Activated naive CD8-positive, alpha-beta T cell treated with anti-CD3 and anti-CD28 coated beads, Interleukin-2, amount 50 U/mL, for 24 hours (primary cell): ENCODE results near the gene R3HDM2.
A peak's percentile ranks its signal among the peaks of the same experiment; 100 is the strongest.
"Not testable (repeated sequence)": the region's sequence is repeated elsewhere in the genome, so short reads cannot be mapped to it uniquely, and the experiment has no call there.

ENCODE experiments used
- ATAC-seq: fragments of 150-1000 bp; cut with Tn5 transposase; one replicate; pipeline ENCODE4 v1.10.0; 2021
- DNase-seq: peaks from one replicate; pipeline ENCODE4 v3.0.0; 2021
- H3K27ac Mint-ChIP-seq: one replicate; pipeline ENCODE4 v1.8.0; 2021; ENCODE audit warnings: mild to moderate bottlenecking, mixed read lengths
- H3K27me3 Mint-ChIP-seq: one replicate; pipeline ENCODE4 v1.8.0; 2021; ENCODE audit warnings: mixed read lengths
- H3K36me3 Mint-ChIP-seq: one replicate; pipeline ENCODE4 v1.8.0; 2021; ENCODE audit warnings: low read depth, mixed read lengths
- H3K4me1 Mint-ChIP-seq: one replicate; pipeline ENCODE4 v1.8.0; 2021; ENCODE audit warnings: mixed read lengths
- H3K4me3 Mint-ChIP-seq: one replicate; pipeline ENCODE4 v1.8.0; 2021; ENCODE audit warnings: mild to moderate bottlenecking, moderate library complexity, mixed read lengths
- H3K9me3 Mint-ChIP-seq: one replicate; pipeline ENCODE4 v1.8.0; 2021; ENCODE audit warnings: mixed read lengths

Gene R3HDM2

DNA sequence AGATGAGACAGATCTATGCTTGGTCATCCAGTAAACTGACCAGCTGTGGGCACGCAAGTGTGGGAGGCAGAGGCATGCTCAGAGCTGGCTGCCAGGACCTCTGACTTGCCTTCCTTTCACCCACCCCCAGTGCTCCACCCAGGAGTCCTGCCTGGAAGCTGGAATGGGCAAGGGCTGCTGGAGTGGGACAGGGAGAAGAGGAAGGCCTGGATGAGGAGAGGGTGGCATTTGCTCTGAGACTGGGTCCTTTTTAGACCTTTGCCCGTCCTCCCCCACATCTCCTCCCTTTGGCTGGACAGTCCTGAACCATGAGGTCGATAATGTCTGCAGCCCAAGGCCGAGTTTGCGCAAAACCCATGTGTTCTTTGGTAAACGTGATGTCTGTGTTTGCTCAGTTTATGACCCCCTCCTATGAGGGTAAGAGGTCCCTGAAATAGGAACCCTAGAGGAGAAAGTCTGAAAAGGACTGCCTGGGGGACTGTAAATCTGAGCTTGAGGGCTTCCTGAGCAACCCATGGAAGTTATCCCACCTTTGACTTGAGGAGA lies 20.5 kb upstream of the R3HDM2 start:
- no peaks in the 10 kb centered on the region for H3K9me3 Mint-ChIP-seq
- DNase-seq: no peak
- peaks cover 36% of the 10 kb centered on the region for H3K4me1 Mint-ChIP-seq
- no peak for ATAC-seq
- peaks cover 3% of the 10 kb centered on the region for H3K27me3 Mint-ChIP-seq
- H3K4me3 Mint-ChIP-seq: no peak overlapping the region
- no peaks in the 10 kb centered on the region for H3K36me3 Mint-ChIP-seq
- H3K27ac Mint-ChIP-seq: peak overlapping the region; percentile 60

DNA sequence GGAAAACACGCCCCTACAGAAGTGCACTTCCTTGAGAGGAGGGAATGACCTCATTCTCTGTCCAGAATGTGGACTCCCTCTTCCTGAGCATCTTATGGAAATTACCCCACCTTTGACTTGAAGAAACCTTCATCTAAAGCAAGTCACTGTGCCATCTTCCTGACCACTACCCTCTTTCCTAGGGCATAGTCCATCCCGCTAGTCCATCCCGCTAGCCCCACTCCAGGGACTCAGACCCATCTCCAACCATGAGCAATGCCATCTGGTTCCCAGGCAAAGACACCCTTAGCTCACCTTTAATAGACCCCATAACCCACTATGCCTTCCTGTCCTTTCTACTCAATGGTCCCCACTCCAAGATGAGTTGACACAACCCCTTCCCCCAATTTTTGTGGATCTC lies 19.2 kb upstream of the R3HDM2 start:
- no peaks in the 10 kb centered on the region for H3K36me3 Mint-ChIP-seq
- H3K4me1 Mint-ChIP-seq: peaks cover 26% of the 10 kb centered on the region
- no peak for ATAC-seq
- no peak overlapping the region for H3K4me3 Mint-ChIP-seq
- H3K27me3 Mint-ChIP-seq: peaks cover 3% of the 10 kb centered on the region
- no peak for DNase-seq
- no peak overlapping the region for H3K27ac Mint-ChIP-seq
- no peaks in the 10 kb centered on the region for H3K9me3 Mint-ChIP-seq

DNA sequence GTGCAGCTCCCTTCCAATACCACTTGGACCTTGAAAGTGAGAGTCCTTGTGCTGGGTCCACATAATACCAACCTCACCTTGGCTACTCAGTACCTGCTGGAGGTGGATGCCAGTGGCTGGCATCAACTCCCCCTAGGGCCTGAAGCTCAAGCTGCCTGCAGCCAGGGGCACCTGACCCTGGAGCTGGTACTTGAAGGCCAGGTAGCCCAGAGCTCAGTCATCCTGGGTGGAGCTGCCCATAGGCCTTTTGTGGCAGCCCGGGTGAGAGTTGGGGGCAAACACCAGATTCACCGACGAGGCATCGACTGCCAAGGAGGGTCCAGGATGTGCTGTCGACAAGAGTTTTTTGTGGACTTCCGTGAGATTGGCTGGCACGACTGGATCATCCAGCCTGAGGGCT lies 18.5 kb upstream of the R3HDM2 start:
- Mint-ChIP-seq H3K27me3 (peaks cover 3% of the 10 kb centered on the region), H3K9me3 (no peaks in the 10 kb centered on the region), H3K27ac (no peak overlapping the region), H3K4me3 (no peak overlapping the region), H3K4me1 (peaks cover 20% of the 10 kb centered on the region), H3K36me3 (no peaks in the 10 kb centered on the region)
- ATAC-seq (no peak), DNase-seq (no peak)

DNA sequence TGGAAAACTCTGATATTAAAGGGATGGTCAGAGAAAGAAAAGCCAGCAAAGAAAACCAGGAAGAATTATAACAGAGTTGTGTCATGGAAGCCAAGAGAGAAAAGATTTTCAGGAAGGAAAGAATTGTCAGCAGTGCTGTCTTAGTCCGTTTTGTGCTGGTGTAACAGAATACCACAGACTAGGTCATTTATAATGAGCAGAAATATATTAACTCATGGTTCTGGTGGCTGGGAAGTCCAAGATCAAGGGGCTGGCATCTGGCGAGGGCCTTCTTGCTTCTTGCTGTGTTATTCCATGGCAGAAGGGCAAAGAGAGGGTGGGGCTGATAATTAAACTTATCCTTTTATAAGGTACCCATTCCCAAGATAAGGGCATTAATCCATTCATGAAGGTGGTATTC lies 17.8 kb upstream of the R3HDM2 start:
- Mint-ChIP-seq H3K4me3 (no peak overlapping the region), H3K36me3 (no peaks in the 10 kb centered on the region), H3K9me3 (no peaks in the 10 kb centered on the region), H3K4me1 (peaks cover 20% of the 10 kb centered on the region), H3K27ac (no peak overlapping the region), H3K27me3 (peaks cover 3% of the 10 kb centered on the region)
- no peak for DNase-seq
- ATAC-seq: no peak

DNA sequence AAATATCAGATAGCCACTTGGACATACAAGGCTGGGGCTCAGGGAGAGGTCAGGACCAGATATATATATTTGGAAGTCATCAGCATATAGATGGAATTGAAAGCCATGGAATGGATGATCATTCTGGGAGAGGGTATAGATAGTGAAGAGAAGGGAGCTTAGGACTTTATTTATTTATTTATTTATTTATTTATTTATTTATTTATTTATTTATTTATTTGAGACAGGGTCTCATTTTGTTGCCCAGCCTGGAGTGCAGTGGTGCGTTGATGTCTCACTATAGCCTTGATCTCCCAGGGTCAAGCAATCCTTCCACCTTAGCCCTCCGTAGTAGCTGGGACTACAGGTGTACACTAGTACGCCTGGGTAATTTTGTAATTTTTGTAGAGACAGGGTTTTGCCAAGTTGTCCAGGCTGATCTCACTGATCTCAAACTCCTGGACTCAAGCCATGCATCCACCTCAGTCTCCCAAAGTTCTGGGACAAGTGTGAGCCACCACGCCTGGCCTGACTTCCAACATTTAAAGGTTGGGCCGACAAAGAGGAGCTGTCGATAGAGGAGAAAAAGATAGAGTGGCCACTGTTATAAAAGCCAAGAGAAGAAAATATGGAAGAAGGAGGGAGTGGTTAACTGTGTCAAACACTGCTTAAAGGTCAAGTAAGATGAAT lies 15.6 kb upstream of the R3HDM2 start:
- Mint-ChIP-seq H3K27me3 (peaks cover 2% of the 10 kb centered on the region), H3K36me3 (peaks cover 3% of the 10 kb centered on the region), H3K9me3 (peaks cover 8% of the 10 kb centered on the region), H3K4me1 (peaks cover 5% of the 10 kb centered on the region), H3K4me3 (no peak overlapping the region), H3K27ac (no peak overlapping the region)
- no peak for DNase-seq
- no peak for ATAC-seq

DNA sequence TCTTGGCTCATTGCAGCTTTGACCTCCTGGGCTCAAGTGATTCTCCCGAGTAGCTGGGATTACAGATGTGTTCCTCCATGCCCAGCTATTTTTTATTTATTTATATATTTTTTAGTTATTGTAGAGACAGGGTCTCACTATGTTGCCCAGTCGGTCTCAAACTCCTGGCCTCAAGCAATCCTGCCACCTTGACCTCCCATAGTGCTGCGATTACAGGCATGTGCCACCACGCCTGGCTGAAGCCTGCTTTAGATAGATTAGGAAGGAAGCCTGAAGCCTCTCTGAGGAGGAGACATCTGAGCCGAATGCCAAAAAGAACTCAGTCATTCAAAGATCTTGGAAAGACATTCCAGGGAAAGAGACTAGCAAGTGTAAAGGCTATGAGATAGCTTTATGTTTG lies 13.9 kb upstream of the R3HDM2 start:
- DNase-seq: no peak
- Mint-ChIP-seq H3K36me3 (peaks cover 5% of the 10 kb centered on the region), H3K9me3 (peaks cover 11% of the 10 kb centered on the region), H3K4me3 (no peak overlapping the region), H3K4me1 (no peaks in the 10 kb centered on the region), H3K27me3 (peaks cover 2% of the 10 kb centered on the region), H3K27ac (no peak overlapping the region)
- ATAC-seq: no peak

DNA sequence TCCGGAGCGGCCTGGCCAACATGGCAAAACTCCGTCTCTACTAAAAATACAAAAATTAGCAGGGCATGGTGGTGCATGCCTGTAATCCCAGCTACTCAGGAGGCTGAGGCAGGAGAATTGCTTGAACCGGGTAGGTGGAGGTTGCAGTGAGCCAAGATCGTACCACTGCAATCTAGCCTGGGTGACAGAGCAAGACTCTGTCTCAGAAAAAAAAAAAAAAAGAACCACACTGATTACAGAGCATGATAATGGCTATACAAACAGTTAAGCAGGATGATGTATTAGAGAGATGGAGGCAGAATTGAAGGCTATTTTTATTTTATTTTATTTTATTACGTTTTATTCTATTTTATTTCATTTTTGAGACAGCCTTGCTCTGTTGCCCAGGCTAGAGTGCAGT lies 13.5 kb upstream of the R3HDM2 start:
- H3K27ac Mint-ChIP-seq, DNase-seq, H3K4me3 Mint-ChIP-seq, H3K4me1 Mint-ChIP-seq, H3K27me3 Mint-ChIP-seq, ATAC-seq, H3K36me3 Mint-ChIP-seq: not testable (repeated sequence)
- H3K9me3 Mint-ChIP-seq: peaks cover 11% of the 10 kb centered on the region

DNA sequence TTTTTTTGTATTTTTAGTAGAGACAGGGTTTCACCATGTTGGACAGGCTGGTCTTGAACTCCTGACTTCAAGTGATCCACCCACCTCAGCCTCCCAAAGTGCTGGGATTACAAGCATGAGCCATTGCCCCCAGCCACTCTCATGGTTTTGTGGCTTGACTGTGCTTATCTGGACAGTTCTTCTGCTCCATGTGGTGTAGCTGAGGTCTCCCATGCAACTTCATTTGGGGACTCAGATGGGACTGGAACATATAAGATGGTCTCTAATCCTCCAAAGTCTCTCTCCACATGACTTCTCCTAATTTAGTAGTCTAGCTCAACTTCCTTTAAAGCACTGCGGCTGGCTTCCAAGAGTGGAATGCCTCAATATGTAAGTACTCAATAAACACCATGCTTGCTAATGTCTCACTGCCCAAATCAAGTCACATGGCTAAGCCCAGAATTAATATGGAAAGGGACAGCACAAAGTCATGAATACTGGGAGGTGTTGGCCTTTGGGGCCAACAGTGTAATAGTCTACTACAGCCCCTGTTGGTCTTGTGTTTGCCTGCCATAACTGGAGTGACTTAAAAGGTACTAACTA lies 11.1 kb upstream of the R3HDM2 start:
- Mint-ChIP-seq H3K4me1 (no peaks in the 10 kb centered on the region), H3K36me3 (peaks cover 5% of the 10 kb centered on the region), H3K27ac (no peak overlapping the region), H3K9me3 (peaks cover 11% of the 10 kb centered on the region), H3K4me3 (no peak overlapping the region), H3K27me3 (peaks cover 2% of the 10 kb centered on the region)
- no peak for ATAC-seq
- DNase-seq: no peak

DNA sequence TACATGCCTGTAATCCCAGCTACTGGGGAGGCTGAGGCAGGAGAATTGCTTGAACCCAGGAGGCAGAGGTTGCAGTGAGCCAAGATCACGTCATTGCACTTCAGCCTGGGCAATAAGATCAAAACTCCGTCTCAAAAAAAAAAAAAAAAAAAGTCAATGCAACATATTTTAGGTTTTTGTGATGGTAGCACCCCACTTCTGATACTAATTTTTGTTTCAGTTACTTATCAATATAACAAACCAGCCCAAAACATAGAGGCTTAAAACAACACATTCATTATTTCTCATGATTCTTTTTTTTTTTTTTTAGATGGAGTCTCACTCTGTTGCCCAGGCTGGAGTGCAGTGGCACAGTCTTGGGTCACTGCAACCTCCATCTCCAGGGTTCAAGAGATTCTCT lies 10.6 kb upstream of the R3HDM2 start:
- not testable (repeated sequence) for H3K27me3 Mint-ChIP-seq, H3K27ac Mint-ChIP-seq, H3K36me3 Mint-ChIP-seq, H3K4me1 Mint-ChIP-seq, DNase-seq, ATAC-seq, H3K4me3 Mint-ChIP-seq
- H3K9me3 Mint-ChIP-seq: peaks cover 11% of the 10 kb centered on the region

DNA sequence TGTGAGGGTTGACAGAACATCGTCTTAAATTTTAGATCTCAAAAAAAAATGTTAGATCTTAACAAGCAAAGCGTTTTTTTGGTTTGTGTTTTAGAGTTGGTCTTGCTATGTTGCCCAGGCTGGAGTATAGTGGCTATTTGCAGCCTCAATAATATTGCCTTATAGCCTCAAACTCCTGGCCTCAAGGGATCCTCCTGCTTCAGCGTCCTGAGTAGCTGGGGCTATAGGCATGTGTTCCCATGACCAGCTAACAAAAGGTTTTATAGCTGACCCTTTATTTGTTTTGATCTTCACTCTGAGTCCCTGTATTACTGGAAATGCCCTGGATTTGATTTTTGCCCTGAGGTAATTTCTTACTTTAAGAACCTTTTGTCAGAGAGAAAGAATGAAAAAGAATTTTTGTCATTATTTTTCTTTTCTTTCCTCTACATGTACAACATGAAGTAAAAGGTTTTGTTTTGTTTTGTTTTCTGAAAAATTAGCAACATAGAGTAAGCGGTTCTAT lies 9.0 kb upstream of the R3HDM2 start:
- peaks cover 6% of the 10 kb centered on the region for H3K4me1 Mint-ChIP-seq
- no peak overlapping the region for H3K27ac Mint-ChIP-seq
- H3K27me3 Mint-ChIP-seq: peaks cover 2% of the 10 kb centered on the region
- H3K9me3 Mint-ChIP-seq: peaks cover 11% of the 10 kb centered on the region
- no peak for DNase-seq
- H3K36me3 Mint-ChIP-seq: peaks cover 5% of the 10 kb centered on the region
- no peak overlapping the region for H3K4me3 Mint-ChIP-seq
- ATAC-seq: no peak

DNA sequence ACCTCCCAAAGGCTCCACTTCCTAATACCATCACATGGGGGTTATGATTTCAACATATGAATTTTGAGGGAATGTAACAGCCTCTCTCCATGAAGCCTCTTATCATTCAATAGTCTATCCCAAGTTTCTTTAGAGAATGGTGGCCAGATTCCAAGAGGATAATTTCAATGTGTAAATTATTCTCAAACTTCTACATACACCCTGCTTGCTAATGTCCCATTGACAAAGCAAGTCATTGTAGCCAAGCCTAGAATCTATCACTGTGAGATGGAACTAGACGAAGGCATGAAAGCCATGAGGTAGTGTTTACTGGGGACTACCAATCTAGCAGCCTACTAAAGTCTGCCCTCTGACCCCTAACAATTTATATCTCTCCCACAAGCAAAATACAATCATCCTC lies 7.6 kb upstream of the R3HDM2 start:
- Mint-ChIP-seq H3K36me3 (peaks cover 5% of the 10 kb centered on the region), H3K9me3 (peaks cover 11% of the 10 kb centered on the region), H3K27me3 (peaks cover 2% of the 10 kb centered on the region), H3K4me3 (no peak overlapping the region), H3K4me1 (peaks cover 6% of the 10 kb centered on the region), H3K27ac (no peak overlapping the region)
- DNase-seq (no peak), ATAC-seq (no peak)

DNA sequence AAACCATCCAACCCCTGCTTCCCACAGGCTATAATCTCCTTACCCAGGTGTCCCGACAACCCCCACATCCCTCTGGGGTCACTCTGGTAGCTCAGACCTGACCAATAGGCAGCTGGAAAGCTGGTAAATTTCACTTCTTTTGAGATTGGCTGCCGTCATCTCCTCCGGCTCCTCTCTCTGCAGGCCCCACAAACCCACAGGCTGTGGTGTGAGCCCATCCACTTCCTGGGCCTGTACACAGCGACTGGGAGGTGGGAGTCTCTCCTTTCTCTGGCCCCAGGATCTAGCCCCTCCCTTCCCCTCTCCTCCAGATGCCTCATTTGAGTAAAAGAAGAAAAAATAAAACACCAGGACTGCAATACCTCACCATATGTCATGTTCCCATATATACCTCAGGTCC lies 4.5 kb upstream of the R3HDM2 start:
- H3K9me3 Mint-ChIP-seq: no peaks in the 10 kb centered on the region
- no peaks in the 10 kb centered on the region for H3K27me3 Mint-ChIP-seq
- H3K4me1 Mint-ChIP-seq: peaks cover 16% of the 10 kb centered on the region
- DNase-seq (no peak), ATAC-seq (peak; percentile 25)
- peak overlapping the region; percentile 68 for H3K4me3 Mint-ChIP-seq
- no peaks in the 10 kb centered on the region for H3K36me3 Mint-ChIP-seq
- H3K27ac Mint-ChIP-seq: peak overlapping the region; percentile 76

DNA sequence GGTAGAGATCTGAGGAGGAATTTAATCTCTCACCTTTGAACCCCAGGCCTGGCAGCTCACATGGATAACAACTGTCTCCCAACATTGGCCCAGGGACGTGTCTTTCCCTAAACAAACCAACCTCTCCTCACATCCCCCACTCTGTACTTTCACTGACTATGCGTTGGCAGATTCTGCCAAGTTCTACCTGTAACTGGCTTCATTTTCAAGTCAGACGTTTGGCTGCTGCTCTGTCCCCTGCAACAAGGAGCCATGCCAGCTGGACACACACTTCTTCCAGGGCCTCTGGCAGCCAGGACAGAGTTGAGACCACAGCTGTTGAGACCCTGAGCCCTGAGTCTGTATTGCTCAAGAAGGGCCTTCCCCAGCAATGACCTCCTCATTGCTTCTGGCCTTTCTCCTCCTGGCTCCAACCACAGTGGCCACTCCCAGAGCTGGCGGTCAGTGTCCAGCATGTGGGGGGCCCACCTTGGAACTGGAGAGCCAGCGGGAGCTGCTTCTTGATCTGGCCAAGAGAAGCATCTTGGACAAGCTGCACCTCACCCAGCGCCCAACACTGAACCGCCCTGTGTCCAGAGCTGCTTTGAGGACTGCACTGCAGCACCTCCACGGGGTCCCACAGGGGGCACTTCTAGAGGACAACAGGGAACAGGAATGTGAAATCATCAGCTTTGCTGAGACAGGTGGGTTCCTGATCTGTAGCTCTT lies 3.8 kb upstream of the R3HDM2 start, which contains the start of gene INHBC:
INHBC (plus strand) TSS at position 268 of the 707 bp plus-strand sequence; CDS start at position 371, 103 bp downstream.
- DNase-seq (no peak), ATAC-seq (no peak)
- Mint-ChIP-seq H3K36me3 (no peaks in the 10 kb centered on the region), H3K4me3 (peak within 1 kb of the TSS; percentile 68), H3K27me3 (no peaks in the 10 kb centered on the region), H3K27ac (peak within 1 kb of the TSS; percentile 76), H3K4me1 (peaks cover 21% of the 10 kb centered on the region), H3K9me3 (no peaks in the 10 kb centered on the region)

DNA sequence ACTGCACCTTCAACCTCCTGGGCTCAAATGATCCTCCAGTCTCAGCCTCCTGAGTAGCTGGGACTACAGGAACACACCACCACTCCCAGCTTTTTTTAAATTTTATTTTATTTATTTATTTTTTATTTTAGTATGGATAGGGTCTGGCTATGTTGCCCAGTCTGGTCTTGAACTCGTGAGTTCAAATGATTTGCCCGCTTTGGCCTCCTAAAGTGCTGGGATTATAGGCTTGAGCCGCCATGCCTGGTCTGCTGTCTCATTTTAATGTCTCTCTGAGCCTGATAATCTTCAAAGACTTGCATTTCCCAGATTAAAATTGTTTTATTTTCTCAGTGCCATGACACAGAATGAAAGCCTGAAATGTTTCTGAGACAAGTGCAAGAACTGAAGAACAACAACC lies 2.5 kb upstream of the R3HDM2 start:
- no peaks in the 10 kb centered on the region for H3K27me3 Mint-ChIP-seq
- peaks cover 30% of the 10 kb centered on the region for H3K4me1 Mint-ChIP-seq
- no peak overlapping the region for H3K4me3 Mint-ChIP-seq
- no peak for DNase-seq
- H3K36me3 Mint-ChIP-seq: peaks cover 4% of the 10 kb centered on the region
- H3K27ac Mint-ChIP-seq: no peak overlapping the region
- ATAC-seq: no peak
- H3K9me3 Mint-ChIP-seq: no peaks in the 10 kb centered on the region
